GM21825 (cell line): ENCODE results near the gene LRFN2.

Experiments used
- ATAC-seq: cut with Tn5 transposase; IDR thresholded peaks from one replicate; pipeline ENCODE4 v1.9.1; 2021; ENCODE audit warnings: mild to moderate bottlenecking, moderate library complexity; ENCODE audit not compliant: unreplicated experiment

Gene LRFN2

DNA sequence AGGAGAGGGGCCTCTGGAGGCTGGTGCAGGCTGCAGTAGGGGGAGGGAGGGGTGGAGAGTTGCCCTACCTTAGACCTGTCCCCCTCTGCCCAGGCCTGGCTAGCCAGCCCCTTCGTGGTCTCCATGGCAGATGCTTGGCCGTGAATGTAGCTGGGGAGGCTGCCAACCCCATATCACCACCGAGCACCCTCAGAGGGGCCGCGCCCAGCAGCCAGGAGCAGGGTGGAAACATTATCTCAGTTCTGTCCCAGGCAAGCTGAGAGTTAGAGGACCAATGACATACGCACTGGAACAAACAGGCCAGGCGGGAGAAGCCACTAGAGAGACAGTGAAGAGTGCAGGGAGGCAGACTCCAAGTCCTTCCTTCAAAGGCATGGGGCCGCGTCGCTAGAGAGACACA is 66.5 kb downstream of the LRFN2 start:
- no peak for ATAC-seq

DNA sequence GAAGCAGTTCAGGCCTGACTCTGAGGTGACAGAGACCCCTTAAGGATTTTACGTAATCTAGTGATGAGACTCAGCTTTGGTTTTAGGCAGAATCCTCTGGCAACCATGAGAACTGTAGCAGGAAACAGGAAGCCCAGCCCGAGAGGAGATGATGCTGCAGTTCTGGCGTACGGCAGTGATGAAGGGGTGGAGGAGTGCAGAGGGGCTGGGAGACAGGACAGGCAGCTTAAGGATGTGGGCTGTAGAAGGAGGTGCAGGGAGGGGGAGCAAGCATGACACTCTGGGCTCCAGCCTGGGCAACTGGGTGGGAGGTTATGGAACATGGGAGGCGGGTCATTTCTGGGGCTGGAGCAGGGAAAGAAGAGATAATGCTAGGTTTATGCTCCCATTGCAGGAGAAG is 67.1 kb downstream of the LRFN2 start:
- no peak for ATAC-seq

DNA sequence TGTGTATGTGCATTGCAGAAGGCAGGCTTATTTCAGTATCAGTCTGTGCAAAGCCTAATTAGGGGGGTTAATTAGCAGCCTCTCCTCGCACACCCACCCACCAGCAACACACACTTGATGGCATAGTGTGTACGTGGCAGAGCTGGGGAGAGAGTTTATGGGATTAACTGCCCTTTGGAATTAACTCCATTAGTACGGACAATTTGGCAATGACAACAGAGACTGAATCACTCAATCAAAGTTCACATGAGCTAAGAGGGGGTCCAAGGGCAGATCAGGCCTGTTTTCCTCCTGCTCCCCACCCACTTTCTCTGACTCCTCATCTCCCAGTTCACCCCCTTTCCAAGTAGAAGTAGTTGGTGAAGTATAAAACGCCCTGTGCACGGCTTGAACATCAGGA is 69.5 kb downstream of the LRFN2 start:
- no peak for ATAC-seq

DNA sequence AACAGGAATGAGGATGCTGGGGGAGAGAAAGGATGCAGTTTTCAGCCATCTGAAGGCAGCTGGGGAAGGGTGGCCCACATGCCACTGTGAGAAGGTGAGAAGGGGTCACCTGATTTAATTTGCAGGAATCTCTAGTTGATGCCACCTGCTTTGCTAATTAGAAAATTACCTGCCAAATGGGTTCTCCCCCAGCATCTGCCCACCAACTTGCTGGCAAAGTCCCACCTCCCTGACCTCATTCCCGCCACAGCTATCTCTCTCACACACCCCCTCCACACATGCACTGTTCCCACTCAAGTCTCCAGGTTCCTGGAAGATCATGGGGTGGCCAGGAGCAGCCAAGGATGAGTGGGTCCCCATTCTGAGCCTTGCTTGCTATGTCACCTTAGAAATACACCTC is 70.7 kb downstream of the LRFN2 start:
- no peak for ATAC-seq

DNA sequence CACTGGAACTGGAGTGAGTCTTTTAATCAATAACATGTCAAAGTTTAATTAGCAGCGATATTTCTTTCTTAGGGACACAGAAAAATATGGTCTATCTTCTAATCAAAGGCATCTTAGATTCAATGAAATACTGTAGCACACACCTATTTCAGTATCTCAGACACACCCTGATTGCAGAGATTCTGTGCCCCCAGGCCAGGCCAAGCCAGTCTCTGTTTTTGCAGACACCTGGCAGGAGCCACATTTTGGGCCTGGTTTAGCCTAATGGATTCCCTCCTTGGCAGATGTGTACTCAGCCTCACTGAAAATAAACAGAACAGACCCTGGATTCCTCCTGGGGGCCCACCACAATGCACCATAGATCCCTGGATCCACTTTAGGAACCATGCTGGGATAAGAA is 74.8 kb downstream of the LRFN2 start:
- no peak for ATAC-seq

DNA sequence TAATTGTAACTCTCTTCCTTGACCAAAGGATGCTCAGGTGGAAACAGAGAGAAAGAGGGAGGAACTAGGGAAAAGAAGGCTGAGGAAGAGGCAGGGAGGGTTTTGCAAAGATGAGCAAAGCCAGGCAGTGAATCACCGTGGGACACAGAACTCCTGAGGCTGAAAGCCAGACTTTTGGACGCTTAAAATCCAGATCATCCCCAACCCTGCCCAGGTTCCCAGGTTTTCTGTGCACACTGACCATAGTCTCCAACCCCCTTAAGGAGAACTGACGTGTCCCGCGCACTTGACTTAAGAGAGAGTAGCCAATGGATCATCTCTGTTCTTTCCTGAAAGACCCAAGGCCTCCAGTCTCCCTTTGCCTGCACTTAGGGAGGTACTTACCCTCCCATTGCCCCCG is 75.3 kb downstream of the LRFN2 start:
- no peak for ATAC-seq

DNA sequence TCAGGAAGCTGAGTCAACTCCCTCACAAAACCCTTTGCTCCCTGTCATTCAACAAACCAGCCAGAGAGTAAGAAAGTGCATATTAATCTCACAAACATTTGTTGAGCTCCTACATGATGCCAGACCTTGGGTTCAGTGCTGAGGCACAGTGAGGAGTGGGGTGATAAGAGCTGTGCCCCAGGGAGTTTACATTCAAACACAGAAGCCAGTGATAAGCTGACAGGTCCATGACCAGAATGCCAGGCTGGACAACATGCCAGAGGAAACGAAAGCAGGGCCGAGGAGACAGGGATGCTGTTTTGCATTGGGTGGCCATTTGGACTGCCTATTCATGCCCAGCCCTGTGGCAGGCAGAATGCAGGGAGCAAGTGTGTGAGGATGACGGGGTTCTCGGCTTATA is 76.7 kb downstream of the LRFN2 start:
- no peak for ATAC-seq

DNA sequence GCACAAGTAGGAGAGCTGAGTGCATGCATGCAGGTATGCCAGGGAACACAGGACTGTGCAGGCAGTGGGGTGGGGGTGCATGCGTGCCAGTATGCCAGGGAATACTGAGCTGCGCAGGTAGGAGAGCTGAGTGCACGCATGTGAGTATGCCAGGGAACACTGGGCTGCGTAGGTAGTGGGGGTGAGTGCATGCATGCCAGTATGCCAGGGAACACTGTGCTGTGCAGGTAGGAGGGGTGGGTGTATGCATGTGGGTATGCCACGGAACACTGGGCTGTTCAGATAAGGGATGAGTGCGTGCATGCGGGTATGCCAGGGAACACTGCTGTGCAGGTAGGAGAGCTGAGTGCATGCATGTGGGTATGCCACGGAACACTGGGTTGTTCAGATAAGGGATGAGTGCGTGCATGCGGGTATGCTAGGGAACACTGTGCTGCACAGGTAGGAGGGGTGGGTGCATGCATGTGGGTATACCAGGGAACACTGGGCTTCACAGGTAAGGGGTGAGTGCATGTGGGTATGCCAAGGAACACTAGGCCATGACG is 77.4 kb downstream of the LRFN2 start:
- ATAC-seq: no peak

DNA sequence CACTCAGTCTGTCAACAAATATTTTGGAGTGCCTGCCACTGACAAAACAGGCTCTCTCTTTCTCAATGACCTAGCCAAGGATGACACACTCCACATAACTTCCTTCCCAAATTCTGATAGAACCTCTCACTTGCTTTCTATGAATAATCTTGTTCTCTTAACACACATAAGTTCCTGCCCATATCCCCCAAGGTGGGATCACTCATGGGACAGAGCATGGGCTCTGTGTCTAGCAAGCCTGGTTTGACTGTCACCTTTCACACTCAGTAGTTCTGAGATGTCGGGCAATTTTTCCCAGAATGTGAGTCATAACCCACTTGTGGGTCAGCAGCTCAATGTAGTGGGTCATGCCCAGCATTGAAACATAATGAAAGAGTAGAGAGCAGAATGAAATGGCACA is 78.1 kb downstream of the LRFN2 start:
- no peak for ATAC-seq

DNA sequence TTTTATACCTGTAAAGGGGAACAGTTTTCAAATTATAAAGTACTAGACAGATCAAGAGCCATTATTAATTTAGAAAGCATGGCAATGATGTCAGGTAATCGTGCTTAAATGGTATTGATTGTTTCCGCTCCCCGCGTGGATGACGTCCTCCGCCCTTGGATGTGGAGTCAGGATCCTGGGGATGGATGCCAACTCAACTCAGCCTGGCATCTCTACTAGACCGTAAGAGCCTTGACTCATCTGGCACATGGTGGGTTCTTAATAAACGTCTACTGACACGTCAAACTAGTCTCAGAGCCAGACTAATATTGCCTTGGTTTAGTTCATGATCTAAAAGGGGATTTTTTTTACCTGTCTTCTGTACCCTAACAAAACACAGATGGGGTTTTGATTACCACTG is 80.2 kb downstream of the LRFN2 start:
- no peak for ATAC-seq

DNA sequence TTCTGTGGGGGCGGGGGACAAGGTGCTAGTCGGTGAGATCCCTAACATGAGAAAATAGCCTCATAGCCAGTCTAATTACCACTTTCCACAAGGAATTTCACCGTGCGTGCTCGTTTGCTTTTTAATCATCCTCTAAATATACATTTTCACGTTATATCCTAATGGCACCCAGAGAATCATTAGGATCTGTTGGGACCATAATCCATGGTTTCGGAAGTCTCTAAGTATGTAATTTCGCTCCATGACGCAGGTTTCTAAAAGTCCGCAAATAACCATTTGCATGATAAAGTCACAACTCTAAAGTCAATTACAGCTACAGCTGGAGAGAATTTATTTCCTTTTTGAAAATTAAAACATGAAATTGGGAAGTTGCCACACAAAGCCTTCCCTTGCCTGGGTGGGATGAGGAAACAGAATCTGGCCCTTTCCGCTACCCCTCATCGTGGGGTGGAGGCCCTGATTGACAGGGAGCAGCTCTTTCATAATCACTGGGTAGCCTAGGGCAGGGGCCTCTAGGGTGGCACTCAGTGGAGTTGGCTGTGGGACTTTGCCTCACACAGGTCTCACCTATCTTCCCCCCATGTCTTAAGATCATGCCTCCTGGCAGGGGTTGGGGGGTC is 81.9 kb downstream of the LRFN2 start:
- ATAC-seq: no peak

DNA sequence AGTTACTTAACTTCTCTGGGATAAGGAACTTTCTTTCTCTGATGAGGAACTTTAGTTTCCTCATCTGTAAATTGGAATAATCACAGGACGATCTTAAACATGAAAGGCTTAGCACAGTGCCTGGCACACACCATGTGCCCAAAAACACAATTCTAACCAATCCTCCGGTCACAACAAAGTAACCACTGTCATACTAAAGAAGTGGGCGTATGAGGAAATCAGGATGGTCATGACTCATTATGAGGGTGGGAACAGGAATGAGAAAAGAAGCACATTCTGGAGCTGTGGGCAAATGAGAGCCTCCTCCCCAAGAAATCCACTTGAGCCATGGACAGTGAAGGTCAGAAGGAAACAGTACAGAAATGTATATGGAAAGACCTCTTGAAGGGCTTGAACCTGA is 82.9 kb downstream of the LRFN2 start:
- no peak for ATAC-seq

DNA sequence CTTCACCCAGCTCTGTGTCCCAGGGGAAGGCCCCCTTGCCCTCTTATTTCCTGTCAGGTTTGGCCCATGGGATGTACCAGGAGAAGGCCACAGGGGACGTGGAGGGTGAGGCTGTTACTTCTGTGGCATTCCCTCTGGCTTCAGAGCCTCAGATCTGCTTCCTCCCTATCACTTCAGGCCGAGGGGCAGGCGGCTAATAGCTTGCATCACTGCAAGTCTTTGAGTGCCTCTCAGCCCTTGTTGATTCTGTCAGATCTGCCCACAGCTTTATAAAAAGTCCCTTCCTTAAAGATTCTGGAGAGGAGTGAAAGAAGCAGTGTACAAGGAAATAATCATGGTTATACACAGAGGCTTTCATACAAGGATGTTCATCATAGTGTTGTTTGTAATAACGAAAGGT is 86.9 kb downstream of the LRFN2 start:
- ATAC-seq: no peak

DNA sequence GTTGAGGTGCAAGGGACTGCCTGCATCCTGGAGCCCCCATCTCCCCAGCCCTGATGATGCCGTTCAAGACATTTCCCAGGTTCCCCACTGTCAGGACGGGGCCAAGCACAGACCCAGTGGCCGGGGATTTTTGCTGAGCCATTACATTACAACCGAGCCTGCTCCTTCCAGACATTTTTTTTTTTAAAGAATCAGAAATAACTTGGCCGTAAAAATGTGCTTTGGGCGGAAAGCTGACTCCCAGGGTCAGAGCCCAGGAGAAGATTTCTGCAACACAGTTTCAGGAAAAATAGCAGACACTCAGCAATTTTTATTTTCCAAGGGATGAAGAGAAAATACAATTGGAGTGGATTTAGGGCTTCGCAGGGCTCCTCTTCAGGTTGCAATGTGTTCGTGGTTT is 87.9 kb downstream of the LRFN2 start:
- no peak for ATAC-seq

DNA sequence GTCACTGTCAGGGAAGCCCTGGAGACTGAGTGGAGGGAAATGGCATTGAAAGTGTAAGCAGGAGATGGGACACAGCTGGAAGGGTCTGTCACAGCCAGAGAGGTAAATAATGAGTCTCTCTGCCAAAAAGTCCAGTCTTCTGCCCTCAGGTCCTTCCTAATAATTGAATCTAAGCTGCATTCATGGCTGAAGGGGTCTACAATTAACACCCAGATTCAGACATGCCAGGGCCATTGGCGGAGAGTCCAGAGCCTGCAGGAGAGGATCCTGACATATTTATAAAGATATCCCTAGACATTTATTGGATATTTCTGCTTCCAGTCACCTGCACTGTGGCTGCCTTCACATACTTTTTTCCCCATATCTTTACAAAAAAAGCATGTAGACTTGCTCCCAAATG is 89.0 kb downstream of the LRFN2 start:
- no peak for ATAC-seq

DNA sequence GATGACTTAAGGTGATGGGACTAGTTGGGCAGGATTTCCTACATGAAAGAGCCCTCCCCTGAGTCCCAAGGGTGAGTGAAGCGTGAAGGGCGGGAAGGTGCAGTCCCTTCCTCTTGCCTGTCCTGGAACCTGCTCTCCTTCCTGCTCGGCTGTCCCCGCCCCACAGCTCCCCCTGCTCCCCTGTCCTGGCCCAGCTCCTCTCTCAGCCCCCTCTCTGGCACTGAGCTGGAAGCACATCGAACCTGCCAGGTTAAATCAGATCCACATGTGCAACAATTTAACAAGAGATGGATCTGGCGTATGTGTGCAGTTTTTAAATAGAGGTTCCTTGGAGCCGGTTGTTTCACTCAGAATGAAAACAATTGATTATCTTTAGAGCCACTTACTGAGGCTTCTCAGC is 95.0 kb downstream of the LRFN2 start:
- no peak for ATAC-seq

DNA sequence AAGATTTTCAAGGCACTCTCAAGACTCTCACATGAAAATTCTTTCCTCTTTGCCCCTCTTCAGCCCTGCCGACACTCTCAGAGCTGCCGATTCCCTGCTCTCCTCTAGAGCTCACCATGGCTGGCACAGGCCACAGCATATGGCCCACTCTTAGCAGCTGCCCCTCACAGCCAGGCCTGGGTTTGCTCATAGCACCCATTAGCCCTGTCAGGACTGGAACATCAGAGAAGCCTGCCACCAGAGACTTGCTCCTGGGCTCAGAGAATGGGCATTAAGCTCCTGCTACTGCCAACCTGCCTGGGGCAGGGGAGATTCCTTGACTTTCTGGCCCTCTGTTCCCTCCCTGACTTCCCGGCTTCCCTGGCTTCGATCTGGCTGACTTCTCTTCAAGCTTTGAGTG is 96.7 kb downstream of the LRFN2 start:
- no peak for ATAC-seq

DNA sequence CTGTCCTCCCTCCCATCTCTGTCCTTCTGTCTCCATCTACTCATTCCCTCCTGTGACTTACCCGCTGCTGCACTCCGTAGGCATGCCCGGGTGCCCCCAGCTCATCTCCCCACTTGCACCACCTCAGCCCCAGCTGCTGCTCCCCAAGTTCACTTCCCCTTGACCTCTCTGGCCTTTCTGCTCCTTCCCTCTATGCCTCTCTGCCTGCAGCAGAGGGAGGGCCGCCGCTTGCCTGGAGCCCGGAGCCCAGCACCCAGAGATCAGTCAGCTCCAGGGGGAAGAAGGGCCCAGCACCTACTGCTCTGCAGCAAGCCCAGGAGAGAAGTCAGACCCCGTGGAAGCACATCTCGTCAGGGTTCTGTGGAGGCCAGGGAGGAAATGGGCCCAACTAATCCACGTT is 97.4 kb downstream of the LRFN2 start:
- no peak for ATAC-seq

DNA sequence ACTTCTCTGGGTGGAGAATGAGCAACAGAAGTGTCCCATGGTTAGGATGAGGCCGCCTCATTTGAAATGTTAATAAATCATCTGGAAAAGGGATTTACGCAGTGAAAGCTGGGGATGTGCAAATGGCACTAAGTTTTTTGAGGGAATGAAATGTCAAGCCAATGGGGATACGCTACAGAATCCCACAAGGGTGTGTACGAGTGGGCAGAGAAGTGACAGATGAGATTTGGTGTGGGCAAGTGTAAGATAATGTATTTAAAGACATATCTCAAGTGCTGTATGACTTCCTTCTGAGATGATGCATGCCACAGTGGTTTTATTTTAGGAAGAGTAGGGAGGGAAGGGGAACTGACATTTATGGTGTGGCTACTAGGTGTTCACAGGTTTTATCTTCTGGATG is 100.6 kb downstream of the LRFN2 start:
- no peak for ATAC-seq

DNA sequence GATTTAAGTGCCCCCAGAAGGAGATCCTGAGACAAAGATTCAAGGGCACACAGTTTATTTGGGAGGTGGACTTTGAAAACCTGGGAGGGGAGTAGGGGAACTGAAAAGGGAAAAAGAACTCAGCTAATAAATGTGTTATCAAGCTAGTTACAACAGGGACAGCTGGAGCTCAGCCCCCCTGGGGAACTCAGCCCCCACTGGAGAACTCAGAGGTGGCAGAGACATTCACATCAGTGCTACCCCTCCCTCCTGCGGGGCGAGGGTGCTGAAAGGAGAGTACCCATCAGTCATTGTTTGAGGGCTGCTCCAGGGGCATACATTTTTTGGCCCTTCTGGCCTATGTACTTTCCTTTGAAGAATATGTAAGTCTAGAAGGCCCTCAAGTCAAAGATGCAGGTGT is 101.4 kb downstream of the LRFN2 start:
- ATAC-seq: no peak

DNA sequence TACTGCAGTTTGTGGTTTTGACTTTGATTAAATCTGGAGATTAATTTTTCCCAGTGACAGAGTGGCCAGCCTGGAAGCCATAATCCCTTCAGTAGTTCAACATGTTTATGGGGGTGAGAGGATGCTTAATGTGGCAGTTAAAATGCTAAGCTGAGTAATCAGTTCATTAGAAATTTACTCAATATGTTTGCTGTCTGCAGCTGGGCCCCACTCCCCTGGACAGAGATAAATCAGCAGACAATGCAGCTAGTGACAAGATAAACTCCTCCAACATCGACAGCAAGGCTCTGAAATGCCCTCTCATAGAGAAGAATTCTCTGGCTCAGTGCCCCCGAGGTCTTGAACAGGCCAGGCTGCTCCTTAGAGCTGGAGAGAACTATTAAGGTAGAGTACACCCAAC is 101.9 kb downstream of the LRFN2 start:
- ATAC-seq: no peak

DNA sequence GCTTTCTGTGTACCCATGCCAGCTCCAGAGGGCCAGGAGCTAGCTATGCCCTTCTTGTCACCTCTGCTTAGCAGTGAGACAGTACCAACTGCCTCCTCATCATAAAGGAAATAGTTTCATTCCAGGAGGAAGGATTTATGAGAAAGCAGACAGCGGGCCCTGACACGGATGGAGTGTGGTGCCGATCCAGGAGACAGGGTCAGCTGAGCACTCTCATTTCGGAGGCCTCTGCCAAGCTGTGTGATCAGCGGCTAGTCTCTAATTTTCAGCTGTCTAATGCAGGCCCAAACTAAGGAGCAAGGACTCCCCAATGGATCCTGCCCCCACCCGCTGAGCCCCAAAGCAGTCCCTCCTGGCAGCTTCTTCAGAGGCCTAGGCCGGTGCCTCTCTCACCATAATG is 103.1 kb downstream of the LRFN2 start:
- no peak for ATAC-seq

DNA sequence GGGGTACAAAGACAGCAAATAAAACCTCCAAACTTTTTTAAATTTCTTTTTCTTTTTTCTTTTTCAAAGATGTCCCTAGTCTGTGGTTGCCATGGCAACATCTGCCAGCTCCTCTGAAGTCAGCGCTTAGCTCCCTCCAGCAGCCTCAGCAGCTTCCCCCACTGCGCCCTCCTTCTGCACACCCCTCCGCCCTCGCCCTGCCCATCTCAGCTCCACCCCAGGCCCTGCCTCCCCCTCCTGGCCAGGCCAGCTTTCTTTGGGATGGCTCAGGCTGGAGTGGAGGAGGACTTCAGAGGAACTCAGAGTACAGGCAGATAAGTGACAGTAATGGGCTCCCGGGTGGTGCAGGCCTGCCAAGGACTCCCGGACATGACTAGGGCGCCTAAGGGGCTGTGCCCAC is 104.6 kb downstream of the LRFN2 start:
- ATAC-seq: no peak
